ENCODE results near the gene OR5A2.
"Not testable (repeated sequence)": the region's sequence is repeated elsewhere in the genome, so short reads cannot be mapped to it uniquely, and the experiment has no call there.

OR5A2 gene

GRCh38 chr11:59426361-59427067, at the start of gene OR5A2:
TSS of gene OR5A2 (minus strand) at chr11:59426413. CDS start at chr11:59422953, 3,460 bp downstream.
- DNase-seq, result no peak

GRCh38 chr11:59475176-59475575, 49.0 kb upstream of the OR5A2 start:
- no peak for DNase-seq

GRCh38 chr11:59473015-59473414, 46.8 kb upstream of the OR5A2 start, which contains the start of gene OR4D10:
TSS of gene OR4D10 (plus strand) at chr11:59473315. CDS start at chr11:59477430, 4,115 bp downstream.
- no peak for DNase-seq

- no peak for DNase-seq
Measured at GRCh38 chr11:59463190-59463641, 37.0 kb upstream of the OR5A2 start.

- no peak for DNase-seq
Measured at GRCh38 chr11:59459916-59460315, 33.7 kb upstream of the OR5A2 start.

GRCh38 chr11:59456661-59457060, 30.4 kb upstream of the OR5A2 start, which contains the start of gene OR4D6:
TSS of gene OR4D6 (plus strand) at chr11:59456961. CDS start at chr11:59456961, 0 bp downstream.
- no peak for DNase-seq

GRCh38 chr11:59448484-59448883, 22.3 kb upstream of the OR5A2 start:
- no peak for DNase-seq

GRCh38 chr11:59445624-59446023, 19.4 kb upstream of the OR5A2 start:
- DNase-seq, result not testable (repeated sequence)

GRCh38 chr11:59437770-59438169, 11.6 kb upstream of the OR5A2 start:
- no peak for DNase-seq

- no peak for DNase-seq
Measured at GRCh38 chr11:59436169-59436568, 10.0 kb upstream of the OR5A2 start, which contains the start of gene OR5A1. TSS of gene OR5A1 (plus strand) at chr11:59436469. CDS start at chr11:59443169, 6,700 bp downstream.

- DNase-seq, result peak; percentile 43
Measured at GRCh38 chr11:59429924-59430516, 3.8 kb upstream of the OR5A2 start.

- no peak for DNase-seq
Measured at GRCh38 chr11:59427068-59427382, 812 bp upstream of the OR5A2 start.

- no peak for DNase-seq
Measured at GRCh38 chr11:59425131-59425530, 1.1 kb downstream of the OR5A2 start.

- DNase-seq, result no peak
Measured at GRCh38 chr11:59423835-59424234, 2.4 kb downstream of the OR5A2 start.

- no peak for DNase-seq
Measured at GRCh38 chr11:59418156-59418555, 8.1 kb downstream of the OR5A2 start.

GRCh38 chr11:59417023-59417422, 9.2 kb downstream of the OR5A2 start:
- DNase-seq, result no peak

- DNase-seq, result no peak
Measured at GRCh38 chr11:59416613-59417012, 9.6 kb downstream of the OR5A2 start.

- no peak for DNase-seq
Measured at GRCh38 chr11:59415111-59415510, 11.1 kb downstream of the OR5A2 start.

GRCh38 chr11:59413646-59414045, 12.6 kb downstream of the OR5A2 start:
- DNase-seq, result no peak

GRCh38 chr11:59403546-59403945, 22.7 kb downstream of the OR5A2 start:
- DNase-seq, result no peak

- no peak for DNase-seq
Measured at GRCh38 chr11:59401262-59401552, 25.0 kb downstream of the OR5A2 start.

GRCh38 chr11:59400461-59401261, 25.6 kb downstream of the OR5A2 start:
- no peak for DNase-seq

GRCh38 chr11:59394186-59394585, 32.0 kb downstream of the OR5A2 start:
- DNase-seq, result no peak
